Breast epithelium (tissue), 3 donors: Measurements from ENCODE around the gene BCAT1.

Source experiments
- POLR2A ChIP-seq: fragments of 450-650 bp; IDR thresholded peaks from one replicate; pipeline ENCODE4 v1.6.1; 2016; ENCODE audit warnings: antibody characterized with exemption, mild to moderate bottlenecking, moderate library complexity
- POLR2AphosphoS5 ChIP-seq, 3 donors: sonication (generic); formaldehyde crosslinking; IDR thresholded peaks; one replicate each; pipeline ENCODE4 v1.6.1; 2017; ENCODE audit warnings: antibody characterized with exemption in 3 of 3

DNA sequence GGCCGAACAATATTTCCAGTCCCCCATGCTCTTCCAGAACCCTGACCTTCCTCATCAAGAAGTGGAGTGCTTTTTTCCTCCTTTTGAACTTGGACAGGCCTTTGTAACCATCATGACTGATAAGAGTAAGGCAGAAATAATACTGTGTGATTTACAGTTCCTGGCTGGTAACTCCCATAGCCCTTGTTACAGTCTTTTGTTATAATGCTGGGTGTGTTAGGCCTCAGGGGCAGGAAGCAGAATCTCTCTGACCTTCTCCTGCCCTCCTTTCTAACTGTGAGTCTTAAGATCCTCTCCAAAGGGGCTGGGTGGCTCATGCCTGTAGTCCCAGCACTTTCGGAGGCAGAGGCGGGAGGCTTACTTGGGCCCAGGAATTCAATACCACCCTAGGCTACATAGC lies 59.5 kb downstream of the BCAT1 start:
- TF ChIP-seq POLR2A: no peak
- TF ChIP-seq POLR2AphosphoS5 (IDR thresholded peaks at IDR 0.05): no peak
